ENCODE data around the gene SLC17A2. TPM values are rescaled to one million over a fixed set of nuclear protein-coding genes. Genes with fewer than 3 reads are reported as not detected.

The SLC17A2 gene
- total and polyA plus RNA-seq, 2 of the 4 experiments (the other 2 are of a cell fraction), result not detected

- Histone ChIP-seq H2AFZ (replicated peaks; ENCODE audit: low read length, poor library complexity) (no peak overlapping the region), H3K56ac (ENCODE audit: extremely low read depth, insufficient read depth, low read length) (no peak overlapping the region), H2BK20ac (ENCODE audit: low read depth, low read length) (no peak overlapping the region), H3K27me3 (ENCODE audit: control insufficient read depth, insufficient read depth, low read length) (no peaks in the 10 kb centered on the region; the same call in 1 of the 2 replicates), H3K23ac (ENCODE audit: low read depth, low read length) (no peak overlapping the region), H2BK5ac (ENCODE audit: low read depth, low read length, poor library complexity, severe bottlenecking) (no peak overlapping the region), H3K14ac (replicated peaks; ENCODE audit: low read depth, low read length) (no peak overlapping the region), H3K18ac (ENCODE audit: low read depth, low read length) (no peak overlapping the region), H2BK120ac (ENCODE audit: low read depth, low read length) (no peak overlapping the region), H3K4me2 (ENCODE audit: low read depth, low read length) (no peak overlapping the region), H4K91ac (ENCODE audit: insufficient read depth, low read depth, low read length) (no peak overlapping the region), H3K4me3 (ENCODE audit: insufficient read depth, low read depth, low read length) (no peak overlapping the region), H3K4me1 (ENCODE audit: control insufficient read depth, insufficient read depth, low read length) (no peaks in the 10 kb centered on the region), H3K9ac (ENCODE audit: low read depth, low read length) (no peak overlapping the region), H4K20me1 (ENCODE audit: insufficient read depth, low read length) (no peaks in the 10 kb centered on the region), H3K79me1 (ENCODE audit: low read depth in 1 of 2, low read length in 2 of 2) (no peaks in the 10 kb centered on the region), H3K4ac (ENCODE audit: low read depth, low read length) (no peak overlapping the region), H2BK15ac (ENCODE audit: low read depth, low read length) (no peak overlapping the region), H4K5ac (ENCODE audit: low read depth, low read length) (no peak overlapping the region), H3K36me3 (ENCODE audit: control insufficient read depth, insufficient read depth, low read length) (no peaks in the 10 kb centered on the region), H2AK9ac (replicated peaks; ENCODE audit: low read depth, low read length, poor library complexity) (no peak overlapping the region), H2AK5ac (ENCODE audit: low read depth, low read length) (no peak overlapping the region), H3K9me3 (ENCODE audit: control insufficient read depth, insufficient read depth, low read length) (no peaks in the 10 kb centered on the region), H3K9me1 (ENCODE audit: insufficient read depth, low read length) (no peaks in the 10 kb centered on the region), H3K27ac (ENCODE audit: insufficient read depth, low read length) (no peak overlapping the region), H4K8ac (ENCODE audit: low read depth in 2 of 2, low read length in 2 of 2) (no peak overlapping the region)
- CTCF ChIA-PET, result interaction anchor here (1.1 kb wide), 1 partner anchor 65 kb away, joined by 3 read pairs; no protein-coding TSS in a partner anchor
- BruUV-seq (replicated peaks), result no TSS peak
- no peak for DNase-seq
- in situ Hi-C loops (cut with MboI; ENCODE audit: low sequenced_read_pairs) (no loop called here), intact Hi-C loops (cut with micrococcal nuclease) (no loop called here), dilution Hi-C loops (cut with HindIII; ENCODE audit: low sequenced_read_pairs, unreplicated experiment) (no loop called here)
- POLR2A ChIA-PET (ENCODE audit: unreplicated experiment), result no interaction called here
- no peak for ATAC-seq (ENCODE audit: low read depth)
- TF ChIP-seq BHLHE40 (IDR thresholded peaks at IDR 0.05; ENCODE audit: low read depth, low read length) (no peak), RFX5 (IDR thresholded peaks at IDR 0.05; ENCODE audit: low read depth, low read length) (no peak), USF2 (IDR thresholded peaks at IDR 0.05; ENCODE audit: low read depth, low read length) (no peak), NFE2L2 (IDR thresholded peaks at IDR 0.05; ENCODE audit: low read depth, low read length) (no peak), RCOR1 (IDR thresholded peaks at IDR 0.05; ENCODE audit: insufficient replicate concordance, low read length) (no peak), MXI1 (IDR thresholded peaks at IDR 0.05; ENCODE audit: borderline replicate concordance, low read depth, low read length) (no peak), MAZ (IDR thresholded peaks at IDR 0.05; ENCODE audit: borderline replicate concordance, low read depth, low read length) (no peak), SMC3 (IDR thresholded peaks at IDR 0.05; ENCODE audit: low read depth, low read length) (no peak)
- WGBS, 2 experiments (ENCODE audit: extremely low coverage in 2 of 2, insufficient read length in 1 of 2), result no CpG with 5 or more reads among the region's 2 CpGs
Measured at GRCh38 chr6:25927178-25927577, 3.3 kb downstream of the SLC17A2 start.

Measured in IMR-90 (cell line).